ENCODE measurements around the gene SLC16A11. TPM values are rescaled to one million over a fixed set of nuclear protein-coding genes. Genes with fewer than 3 reads are reported as not detected.
A peak's percentile ranks its signal among the peaks of the same experiment; 100 is the strongest.
"Not testable (repeated sequence)": the region's sequence is repeated elsewhere in the genome, so short reads cannot be mapped to it uniquely, and the experiment has no call there.

SLC16A11 gene
- total and polyA plus RNA-seq, 3 experiments from 2014 or later: 1.3 to 1.8 (median 1.6) TPM

- POLR2A ChIA-PET: no interaction called here
- Mint-ChIP-seq H3K36me3 (peaks cover 0 to 24% (median 2%) of the 10 kb centered on the region in 3 donors), H3K27me3 (peaks cover 7 to 11% of the 10 kb centered on the region in 2 donors)
Measured at GRCh38 chr17:7068268-7068667, 24.4 kb upstream of the SLC16A11 start.

GRCh38 chr17:7067198-7067597, 23.3 kb upstream of the SLC16A11 start:
- H3K27me3 Mint-ChIP-seq: peaks cover 7 to 15% of the 10 kb centered on the region in 2 donors
- H3K36me3 Mint-ChIP-seq: peaks cover 0 to 24% (median 2%) of the 10 kb centered on the region in 3 donors
- POLR2A ChIA-PET: no interaction called here
- no peaks in the 10 kb centered on the region for H3K4me1 ChIP-seq (ENCODE audit: insufficient read depth, low read length)
- H3K27me3 ChIP-seq (ENCODE audit: insufficient read depth, low read length, poor library complexity, severe bottlenecking): peaks cover 5% of the 10 kb centered on the region
- no peaks in the 10 kb centered on the region for H3K36me3 ChIP-seq (ENCODE audit: insufficient read depth, low read length)
- peaks cover 11 to 29% (median 17%) of the 10 kb centered on the region in 5 donors for H3K9me3 Mint-ChIP-seq
- peaks cover 8% of the 10 kb centered on the region for H3K9me3 ChIP-seq (ENCODE audit: low read length)
- CTCF ChIA-PET: no interaction called here
- H3K4me3 Mint-ChIP-seq: no peak overlapping the region
- no peak overlapping the region for H3K27ac ChIP-seq (ENCODE audit: low read depth, low read length)
- no peak for DNase-seq
- no peaks in the 10 kb centered on the region for H3K4me1 Mint-ChIP-seq
- H3K27ac Mint-ChIP-seq: no peak overlapping the region
- no peak overlapping the region for H3K4me3 ChIP-seq (ENCODE audit: low read length)

More at GRCh38 chr17:7068268-7068667, 24.4 kb upstream of the SLC16A11 start:
- DNase-seq: no peak
- Mint-ChIP-seq H3K4me3 (no peak overlapping the region), H3K4me1 (no peaks in the 10 kb centered on the region), H3K9me3 (peaks cover 11 to 29% (median 17%) of the 10 kb centered on the region in 5 donors), H3K27ac (no peak overlapping the region)
- Histone ChIP-seq H3K27ac (ENCODE audit: low read depth, low read length) (no peak overlapping the region), H3K9me3 (ENCODE audit: low read length) (peaks cover 8% of the 10 kb centered on the region), H3K36me3 (ENCODE audit: insufficient read depth, low read length) (no peaks in the 10 kb centered on the region), H3K27me3 (ENCODE audit: insufficient read depth, low read length, poor library complexity, severe bottlenecking) (peaks cover 4% of the 10 kb centered on the region), H3K4me3 (ENCODE audit: low read length) (no peak overlapping the region), H3K4me1 (ENCODE audit: insufficient read depth, low read length) (no peaks in the 10 kb centered on the region)
- CTCF ChIA-PET: no interaction called here

GRCh38 chr17:7064261-7064660, 20.4 kb upstream of the SLC16A11 start:
- H3K36me3 ChIP-seq (ENCODE audit: insufficient read depth, low read length): no peaks in the 10 kb centered on the region
- ChIA-PET POLR2A (no interaction called here), CTCF (interaction anchor here (0.8 to 1.3 kb wide), 2 partner anchors 12 to 232 kb away, joined by 3 to 5 read pairs; no protein-coding TSS in a partner anchor)
- Mint-ChIP-seq H3K27ac (no peak overlapping the region), H3K9me3 (peaks cover 11 to 28% (median 17%) of the 10 kb centered on the region in 5 donors), H3K4me3 (no peak overlapping the region), H3K27me3 (peaks cover 11 to 28% of the 10 kb centered on the region in 2 donors), H3K4me1 (no peaks in the 10 kb centered on the region), H3K36me3 (peaks cover 0 to 23% (median 2%) of the 10 kb centered on the region in 3 donors)
- no peaks in the 10 kb centered on the region for H3K4me1 ChIP-seq (ENCODE audit: insufficient read depth, low read length)
- DNase-seq: no peak
- H3K27me3 ChIP-seq (ENCODE audit: insufficient read depth, low read length, poor library complexity, severe bottlenecking): peaks cover 5% of the 10 kb centered on the region
- no peak overlapping the region for H3K4me3 ChIP-seq (ENCODE audit: low read length)
- peaks cover 8% of the 10 kb centered on the region for H3K9me3 ChIP-seq (ENCODE audit: low read length)
- no peak overlapping the region for H3K27ac ChIP-seq (ENCODE audit: low read depth, low read length)

GRCh38 chr17:7063518-7064094, 19.7 kb upstream of the SLC16A11 start:
- CTCF ChIA-PET: interaction anchor here (0.9 kb wide), 1 partner anchor 69 kb away, joined by 3 read pairs; no protein-coding TSS in a partner anchor

GRCh38 chr17:7060165-7060891, 16.4 kb upstream of the SLC16A11 start:
- H3K9me3 Mint-ChIP-seq: no peaks in the 10 kb centered on the region
- DNase-seq: no peak
- Histone ChIP-seq H3K4me3 (ENCODE audit: low read length) (no peak overlapping the region), H3K9me3 (ENCODE audit: low read length) (no peaks in the 10 kb centered on the region), H3K27ac (ENCODE audit: low read depth, low read length) (no peak overlapping the region), H3K36me3 (ENCODE audit: insufficient read depth, low read length) (no peaks in the 10 kb centered on the region), H3K27me3 (ENCODE audit: insufficient read depth, low read length, poor library complexity, severe bottlenecking) (peaks cover 5% of the 10 kb centered on the region), H3K4me1 (ENCODE audit: insufficient read depth, low read length) (no peaks in the 10 kb centered on the region)
- POLR2A ChIA-PET: no interaction called here
- CTCF ChIA-PET: no interaction called here
- no peak overlapping the region for H3K4me3 Mint-ChIP-seq
- H3K36me3 Mint-ChIP-seq: no peaks in the 10 kb centered on the region
- no peaks in the 10 kb centered on the region for H3K4me1 Mint-ChIP-seq
- H3K27me3 Mint-ChIP-seq: peaks cover 14 to 28% of the 10 kb centered on the region in 2 donors
- H3K27ac Mint-ChIP-seq: no peak overlapping the region

More at GRCh38 chr17:7063518-7064094, 19.7 kb upstream of the SLC16A11 start:
- H3K36me3 Mint-ChIP-seq: peaks cover 0 to 16% (median 1%) of the 10 kb centered on the region in 3 donors
- Histone ChIP-seq H3K27ac (ENCODE audit: low read depth, low read length) (no peak overlapping the region), H3K4me1 (ENCODE audit: insufficient read depth, low read length) (no peaks in the 10 kb centered on the region), H3K4me3 (ENCODE audit: low read length) (no peak overlapping the region), H3K27me3 (ENCODE audit: insufficient read depth, low read length, poor library complexity, severe bottlenecking) (peaks cover 5% of the 10 kb centered on the region), H3K9me3 (ENCODE audit: low read length) (peaks cover 2% of the 10 kb centered on the region), H3K36me3 (ENCODE audit: insufficient read depth, low read length) (no peaks in the 10 kb centered on the region)
- POLR2A ChIA-PET: no interaction called here
- H3K27me3 Mint-ChIP-seq: peaks cover 14 to 28% of the 10 kb centered on the region in 2 donors
- no peak for DNase-seq
- H3K4me3 Mint-ChIP-seq: no peak overlapping the region
- H3K4me1 Mint-ChIP-seq: no peaks in the 10 kb centered on the region
- H3K9me3 Mint-ChIP-seq: peaks cover 5 to 22% (median 13%) of the 10 kb centered on the region in 5 donors
- peak overlapping the region in 1 of 8 donors; percentile 81 for H3K27ac Mint-ChIP-seq

GRCh38 chr17:7058831-7059447, 15.0 kb upstream of the SLC16A11 start:
- H3K27ac ChIP-seq (ENCODE audit: low read depth, low read length): no peak overlapping the region
- no peaks in the 10 kb centered on the region for H3K36me3 ChIP-seq (ENCODE audit: insufficient read depth, low read length)
- H3K4me1 ChIP-seq (ENCODE audit: insufficient read depth, low read length): no peaks in the 10 kb centered on the region
- no peak overlapping the region for H3K4me3 Mint-ChIP-seq
- H3K9me3 ChIP-seq (ENCODE audit: low read length): no peaks in the 10 kb centered on the region
- ChIA-PET CTCF (interaction anchor here (1.1 kb wide), 1 partner anchor 75 kb away, joined by 4 read pairs; no protein-coding TSS in a partner anchor), POLR2A (no interaction called here)
- peaks cover 5% of the 10 kb centered on the region for H3K27me3 ChIP-seq (ENCODE audit: insufficient read depth, low read length, poor library complexity, severe bottlenecking)
- H3K27me3 Mint-ChIP-seq: peaks cover 9 to 20% of the 10 kb centered on the region in 2 donors
- H3K27ac Mint-ChIP-seq: no peak overlapping the region
- no peaks in the 10 kb centered on the region for H3K36me3 Mint-ChIP-seq
- no peaks in the 10 kb centered on the region for H3K4me1 Mint-ChIP-seq
- no peak overlapping the region for H3K4me3 ChIP-seq (ENCODE audit: low read length)
- no peaks in the 10 kb centered on the region for H3K9me3 Mint-ChIP-seq
- no peak for DNase-seq

GRCh38 chr17:7056386-7056785, 12.5 kb upstream of the SLC16A11 start:
- peaks cover 0 to 4% (median 3%) of the 10 kb centered on the region in 3 donors for H3K4me1 Mint-ChIP-seq
- no peak overlapping the region for H3K4me3 Mint-ChIP-seq
- no peak for DNase-seq
- H3K27me3 Mint-ChIP-seq: peaks cover 6% of the 10 kb centered on the region in 2 donors
- H3K27ac ChIP-seq (ENCODE audit: low read depth, low read length): no peak overlapping the region
- ChIA-PET POLR2A (interaction anchor here (0.7 kb wide), 1 partner anchor 26 kb away, joined by 3 read pairs; no protein-coding TSS in a partner anchor), CTCF (interaction anchor here (1.6 kb wide), 1 partner anchor 11 kb away, joined by 5 read pairs; no protein-coding TSS in a partner anchor)
- no peaks in the 10 kb centered on the region for H3K9me3 ChIP-seq (ENCODE audit: low read length)
- no peaks in the 10 kb centered on the region for H3K36me3 Mint-ChIP-seq
- no peaks in the 10 kb centered on the region for H3K36me3 ChIP-seq (ENCODE audit: insufficient read depth, low read length)
- H3K9me3 Mint-ChIP-seq: no peaks in the 10 kb centered on the region
- no peak overlapping the region for H3K4me3 ChIP-seq (ENCODE audit: low read length)
- H3K27ac Mint-ChIP-seq: peak overlapping the region in 1 of 8 donors; percentile 54
- no peaks in the 10 kb centered on the region for H3K27me3 ChIP-seq (ENCODE audit: insufficient read depth, low read length, poor library complexity, severe bottlenecking)
- H3K4me1 ChIP-seq (ENCODE audit: insufficient read depth, low read length): no peaks in the 10 kb centered on the region

- H3K27me3 ChIP-seq (ENCODE audit: insufficient read depth, low read length, poor library complexity, severe bottlenecking); H3K4me3 Mint-ChIP-seq; H3K4me3 ChIP-seq (ENCODE audit: low read length); H3K27ac ChIP-seq (ENCODE audit: low read depth, low read length); H3K36me3 Mint-ChIP-seq; H3K9me3 Mint-ChIP-seq; H3K27me3 Mint-ChIP-seq; POLR2A ChIA-PET; H3K9me3 ChIP-seq (ENCODE audit: low read length); H3K36me3 ChIP-seq (ENCODE audit: insufficient read depth, low read length); DNase-seq: not testable (repeated sequence)
- CTCF ChIA-PET: interaction anchor here (0.6 to 7.0 kb wide), 5 partner anchors 74 to 308 kb away, joined by 3 to 101 read pairs (median 6); no protein-coding TSS in a partner anchor
- H3K4me1 ChIP-seq (ENCODE audit: insufficient read depth, low read length): peaks cover 18% of the 10 kb centered on the region
- Mint-ChIP-seq H3K27ac (peak overlapping the region in 2 of 8 donors; percentile 5 to 54), H3K4me1 (peaks cover 21 to 27% (median 24%) of the 10 kb centered on the region in 3 donors)
Measured at GRCh38 chr17:7050583-7050982, 6.7 kb upstream of the SLC16A11 start.
